GM23338 (cell line): ENCODE measurements around the gene RPRML. TPM values are rescaled to one million over a fixed set of nuclear protein-coding genes. Genes with fewer than 3 reads are reported as not detected.

Source experiments
- ATAC-seq: fragments of 200-7000 bp; cut with Tn5 transposase; 3 replicates; pipeline ENCODE4 v1.9.1; 2020
- DNase-seq: peaks from one replicate; pipeline ENCODE4 v3.0.0-alpha.2; 2015; ENCODE audit warnings: low spot score
- H2AFZ ChIP-seq: fragments of 200-600 bp; sonication (generic); 2 replicates; pipeline ENCODE4 v1.8.0; 2016; ENCODE audit warnings: antibody characterized with exemption, mild to moderate bottlenecking, moderate library complexity
- H3F3A ChIP-seq: fragments of 200-600 bp; sonication (generic); replicated peaks from 2 replicates; pipeline ENCODE4 v1.8.0; 2017; ENCODE audit warnings: antibody characterized with exemption, mixed run types, low read depth
- H3K27ac ChIP-seq: fragments of 200-600 bp; sonication (generic); 2 replicates; pipeline ENCODE4 v1.6.1; 2016; ENCODE audit warnings: low read depth
- H3K27me3 ChIP-seq: fragments of 200-600 bp; sonication (generic); 2 replicates; pipeline ENCODE4 v1.8.0; 2016; ENCODE audit warnings: mild to moderate bottlenecking, mixed run types, moderate library complexity; ENCODE audit not compliant: insufficient read depth
- H3K36me3 ChIP-seq: fragments of 200-600 bp; sonication (generic); 2 replicates; pipeline ENCODE4 v1.8.0; 2016; ENCODE audit warnings: mild to moderate bottlenecking; ENCODE audit not compliant: insufficient read depth
- H3K4me1 ChIP-seq: fragments of 200-600 bp; sonication (generic); 2 replicates; pipeline ENCODE4 v1.8.0; 2016; ENCODE audit warnings: mild to moderate bottlenecking, moderate library complexity; ENCODE audit not compliant: insufficient read depth
- H3K4me2 ChIP-seq: fragments of 200-600 bp; sonication (generic); 2 replicates; pipeline ENCODE4 v1.7.1; 2017; ENCODE audit warnings: mixed run types
- H3K4me3 ChIP-seq: fragments of 200-600 bp; sonication (generic); 2 replicates; pipeline ENCODE4 v1.6.1; 2016; ENCODE audit warnings: mixed run types
- H3K79me2 ChIP-seq: fragments of 200-600 bp; sonication (generic); replicated peaks from 2 replicates; pipeline ENCODE4 v1.8.0; 2017; ENCODE audit warnings: mild to moderate bottlenecking; ENCODE audit not compliant: insufficient read depth
- H3K9me2 ChIP-seq: fragments of 200-600 bp; sonication (generic); 2 replicates; pipeline ENCODE4 v1.8.0; 2017; ENCODE audit not compliant: insufficient read depth
- H4K20me1 ChIP-seq: fragments of 200-600 bp; sonication (generic); replicated peaks from 2 replicates; pipeline ENCODE4 v1.8.0; 2017; ENCODE audit warnings: mild to moderate bottlenecking; ENCODE audit not compliant: insufficient read depth
- H3K27ac Mint-ChIP-seq: 2 replicates; pipeline ENCODE4 v1.8.0; 2020; ENCODE audit warnings: inconsistent platforms, mild to moderate bottlenecking, moderate library complexity, mixed read lengths
- H3K27me3 Mint-ChIP-seq: 3 replicates; pipeline ENCODE4 v1.8.0; 2022; ENCODE audit warnings: low read depth, mild to moderate bottlenecking, moderate library complexity, mixed read lengths, inconsistent platforms; ENCODE audit not compliant: insufficient read depth, poor library complexity
- H3K36me3 Mint-ChIP-seq: 3 replicates; pipeline ENCODE4 v1.8.0; 2021; ENCODE audit warnings: low read depth, mild to moderate bottlenecking, inconsistent platforms, moderate library complexity, mixed read lengths
- H3K4me1 Mint-ChIP-seq: 3 replicates; pipeline ENCODE4 v1.8.0; 2020; ENCODE audit warnings: mild to moderate bottlenecking, inconsistent platforms, mixed read lengths
- H3K4me3 Mint-ChIP-seq: 3 replicates; pipeline ENCODE4 v1.8.0; 2021; ENCODE audit warnings: moderate library complexity, mild to moderate bottlenecking, inconsistent platforms, mixed read lengths
- H3K9me3 Mint-ChIP-seq: 3 replicates; pipeline ENCODE4 v1.8.0; 2020; ENCODE audit warnings: moderate library complexity, mild to moderate bottlenecking, inconsistent platforms, mixed read lengths
- EZH2phosphoT487 ChIP-seq: fragments of 200-600 bp; sonication (generic); IDR thresholded peaks from one replicate; pipeline ENCODE4 v1.8.1; 2018; ENCODE audit warnings: antibody characterized with exemption; ENCODE audit not compliant: unreplicated experiment
- NANOG ChIP-seq: IDR thresholded peaks from 2 replicates; pipeline ENCODE4 v1.6.1; 2016; ENCODE audit warnings: antibody characterized with exemption, borderline replicate concordance
- POLR2AphosphoS5 ChIP-seq: IDR thresholded peaks from 2 replicates; pipeline ENCODE4 v1.6.1; 2016; ENCODE audit warnings: antibody characterized with exemption, low read depth
- REST ChIP-seq: IDR thresholded peaks from one replicate; pipeline ENCODE4 v1.6.1; 2018; ENCODE audit warnings: antibody characterized with exemption; ENCODE audit not compliant: unreplicated experiment
- STAT1 ChIP-seq: IDR thresholded peaks from one replicate; pipeline ENCODE4 v1.6.1; 2016; ENCODE audit warnings: antibody characterized with exemption; ENCODE audit not compliant: unreplicated experiment
- ZNF331 ChIP-seq: fragments of 250-450 bp; sonication (Bioruptor Pico); IDR thresholded peaks from 2 replicates; pipeline ENCODE4 v1.5.0; 2020; ENCODE audit warnings: low read depth, mild to moderate bottlenecking, moderate library complexity
- polyA plus RNA-seq: library from polyadenylated mRNA; unstranded; fragments of >200 nt; fragmentation: Nextera tagmentation; extraction: Ambion mirVana; gene quantifications from 2 replicates; pipeline ENCODE4 v1.2.1, GENCODE V29; 2016
- total RNA-seq: library from RNA; depleted of rRNA; stranded (reverse); fragments of >200 nt; shearing (Covaris generic); gene quantifications from 2 replicates; pipeline ENCODE4 v1.2.3, GENCODE V29; 2014
- TF ChIP-seq, protein P1 (sequence below), 2 experiments: fragments of 200-600 bp in 1 of 2; sonication (generic) in 1 of 2; conservative IDR thresholded peaks; 2 replicates each; pipeline versions ENCODE4 v1.5.1 to v1.6.1; 2016 to 2017; ENCODE audit warnings: antibody characterized with exemption in 2 of 2, low read depth in 2 of 2, mild to moderate bottlenecking in 2 of 2, moderate library complexity in 1 of 2
- TF ChIP-seq, protein P2 (sequence below): IDR thresholded peaks from 2 replicates; pipeline ENCODE4 v1.6.1; 2016; ENCODE audit warnings: antibody characterized with exemption

The RPRML gene
- total and polyA plus RNA-seq, 2 experiments from 2014 or later = 2.1 to 16.4 TPM

GRCh38 chr17:46942441-46943217, 36.4 kb downstream of the RPRML start:
- Mint-ChIP-seq H3K36me3 (peaks cover 19% of the 10 kb centered on the region), H3K27ac (no peak overlapping the region; the same call in 1 of the 2 replicates), H3K4me1 (peaks cover 35% of the 10 kb centered on the region), H3K9me3 (no peaks in the 10 kb centered on the region), H3K4me3 (no peak overlapping the region), H3K27me3 (peaks cover 15% of the 10 kb centered on the region)
- DNase-seq (peak; percentile 89), ATAC-seq (peak; percentile 73)
- H2AFZ ChIP-seq = no peak overlapping the region
- no peaks in the 10 kb centered on the region for H3K27me3 ChIP-seq
- H3K4me2 ChIP-seq = peak overlapping the region; percentile 71
- H4K20me1 ChIP-seq = 0 out of 2 replicates have a peak, but pooled peaks cover 3% of the 10 kb centered on the region
- H3K79me2 ChIP-seq = no peaks in the 10 kb centered on the region
- 0 out of 2 replicates have a peak overlapping the region, but pooled peaks have one; percentile 3 for H3K27ac ChIP-seq
- H3K4me3 ChIP-seq = peak overlapping the region; percentile 40; the same call in 1 of the 2 replicates
- TF ChIP-seq, protein P1, sequence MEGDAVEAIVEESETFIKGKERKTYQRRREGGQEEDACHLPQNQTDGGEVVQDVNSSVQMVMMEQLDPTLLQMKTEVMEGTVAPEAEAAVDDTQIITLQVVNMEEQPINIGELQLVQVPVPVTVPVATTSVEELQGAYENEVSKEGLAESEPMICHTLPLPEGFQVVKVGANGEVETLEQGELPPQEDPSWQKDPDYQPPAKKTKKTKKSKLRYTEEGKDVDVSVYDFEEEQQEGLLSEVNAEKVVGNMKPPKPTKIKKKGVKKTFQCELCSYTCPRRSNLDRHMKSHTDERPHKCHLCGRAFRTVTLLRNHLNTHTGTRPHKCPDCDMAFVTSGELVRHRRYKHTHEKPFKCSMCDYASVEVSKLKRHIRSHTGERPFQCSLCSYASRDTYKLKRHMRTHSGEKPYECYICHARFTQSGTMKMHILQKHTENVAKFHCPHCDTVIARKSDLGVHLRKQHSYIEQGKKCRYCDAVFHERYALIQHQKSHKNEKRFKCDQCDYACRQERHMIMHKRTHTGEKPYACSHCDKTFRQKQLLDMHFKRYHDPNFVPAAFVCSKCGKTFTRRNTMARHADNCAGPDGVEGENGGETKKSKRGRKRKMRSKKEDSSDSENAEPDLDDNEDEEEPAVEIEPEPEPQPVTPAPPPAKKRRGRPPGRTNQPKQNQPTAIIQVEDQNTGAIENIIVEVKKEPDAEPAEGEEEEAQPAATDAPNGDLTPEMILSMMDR (conservative IDR thresholded peaks at IDR 0.05; ENCODE audit: low read depth in 2 of 2) = peak; percentile 91 to 96
- no peak for TF ChIP-seq POLR2AphosphoS5
- H3K9me2 ChIP-seq = no peaks in the 10 kb centered on the region
- peaks cover 6% of the 10 kb centered on the region; the same call in 1 of the 2 replicates for H3F3A ChIP-seq
- H3K4me1 ChIP-seq = peaks cover 29% of the 10 kb centered on the region
- H3K36me3 ChIP-seq = 0 out of 2 replicates have a peak, but pooled peaks cover 8% of the 10 kb centered on the region

DNA sequence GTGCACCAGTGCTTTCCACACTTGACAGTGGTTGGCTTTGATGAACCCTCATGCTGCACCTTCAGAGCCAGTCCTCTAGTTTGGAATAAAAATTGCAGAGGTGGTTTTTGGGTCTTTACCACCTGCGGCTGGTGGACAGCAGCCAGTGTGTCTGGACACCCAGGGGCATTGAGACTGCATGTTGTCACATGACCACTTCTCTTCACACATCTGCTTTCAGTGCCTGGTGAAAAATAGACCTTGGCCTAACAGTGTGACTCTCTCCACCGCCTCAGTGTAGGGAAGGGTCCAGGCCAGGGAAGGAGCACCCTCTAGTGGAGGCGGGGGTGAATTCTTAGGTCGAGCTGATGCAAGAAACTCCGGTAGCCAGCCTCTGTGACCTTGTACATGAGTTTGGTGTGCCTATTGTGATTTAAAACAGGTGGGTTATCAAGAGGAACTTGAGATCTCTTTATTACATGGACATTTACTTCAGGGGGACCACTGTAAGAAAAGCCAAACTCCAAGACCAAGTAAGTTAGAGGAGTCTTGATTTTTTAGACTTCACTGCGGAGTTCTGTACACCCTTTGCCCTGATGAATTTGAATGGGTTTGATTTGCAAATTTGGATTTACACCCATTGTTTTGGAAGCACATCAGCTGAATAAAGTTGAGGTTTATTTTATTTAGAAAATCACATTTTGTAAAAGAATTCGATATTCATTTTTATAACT, 38.2 kb downstream of the RPRML start:
- Histone ChIP-seq H3F3A (peaks cover 6% of the 10 kb centered on the region; the same call in 1 of the 2 replicates), H3K4me2 (no peak overlapping the region), H4K20me1 (peaks cover 11% of the 10 kb centered on the region), H3K27ac (peak overlapping the region; percentile 66), H3K4me3 (no peak overlapping the region), H3K36me3 (peaks cover 14% of the 10 kb centered on the region; the same call in 1 of the 2 replicates), H3K79me2 (no peaks in the 10 kb centered on the region), H3K4me1 (peaks cover 24% of the 10 kb centered on the region), H2AFZ (no peak overlapping the region), H3K9me2 (no peaks in the 10 kb centered on the region), H3K27me3 (no peaks in the 10 kb centered on the region)
- Mint-ChIP-seq H3K9me3 (no peaks in the 10 kb centered on the region), H3K4me3 (no peak overlapping the region), H3K27me3 (peaks cover 13% of the 10 kb centered on the region), H3K4me1 (peaks cover 35% of the 10 kb centered on the region), H3K36me3 (peaks cover 30% of the 10 kb centered on the region), H3K27ac (peak overlapping the region; percentile 95)
- peak; percentile 91 for DNase-seq
- ATAC-seq = peak; percentile 67
- TF ChIP-seq STAT1 (no peak), REST (no peak), NANOG (no peak), EZH2phosphoT487 (no peak), ZNF331 (no peak)
- TF ChIP-seq, protein P1 (conservative IDR thresholded peaks at IDR 0.05; ENCODE audit: low read depth in 2 of 2) = peak; percentile 88 to 99
- TF ChIP-seq, protein P2, sequence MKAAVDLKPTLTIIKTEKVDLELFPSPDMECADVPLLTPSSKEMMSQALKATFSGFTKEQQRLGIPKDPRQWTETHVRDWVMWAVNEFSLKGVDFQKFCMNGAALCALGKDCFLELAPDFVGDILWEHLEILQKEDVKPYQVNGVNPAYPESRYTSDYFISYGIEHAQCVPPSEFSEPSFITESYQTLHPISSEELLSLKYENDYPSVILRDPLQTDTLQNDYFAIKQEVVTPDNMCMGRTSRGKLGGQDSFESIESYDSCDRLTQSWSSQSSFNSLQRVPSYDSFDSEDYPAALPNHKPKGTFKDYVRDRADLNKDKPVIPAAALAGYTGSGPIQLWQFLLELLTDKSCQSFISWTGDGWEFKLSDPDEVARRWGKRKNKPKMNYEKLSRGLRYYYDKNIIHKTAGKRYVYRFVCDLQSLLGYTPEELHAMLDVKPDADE = no peak
